OCI-LY7 (cell line): ENCODE data around the gene LILRA2.

Experiments used
- CTCF ChIP-seq: fragments of 200-600 bp; sonication (generic); conservative IDR thresholded peaks from 2 replicates; pipeline ENCODE4 v1.5.1; 2014; ENCODE audit warnings: mild to moderate bottlenecking, antibody characterized with exemption, low read length, moderate library complexity, mixed read lengths
- EZH2phosphoT487 ChIP-seq: fragments of 200-600 bp; sonication (generic); IDR thresholded peaks from 2 replicates; pipeline ENCODE4 v1.6.1; 2018; ENCODE audit warnings: low read depth, borderline replicate concordance, mild to moderate bottlenecking, mixed run types, antibody characterized with exemption, low read length, moderate library complexity, mixed read lengths

GRCh38 chr19:54586397-54586796 lies 12.8 kb downstream of the LILRA2 start:
- TF ChIP-seq CTCF (no peak), EZH2phosphoT487 (no peak)
